Measurements from ENCODE around the gene COL23A1.

Gene COL23A1

DNA sequence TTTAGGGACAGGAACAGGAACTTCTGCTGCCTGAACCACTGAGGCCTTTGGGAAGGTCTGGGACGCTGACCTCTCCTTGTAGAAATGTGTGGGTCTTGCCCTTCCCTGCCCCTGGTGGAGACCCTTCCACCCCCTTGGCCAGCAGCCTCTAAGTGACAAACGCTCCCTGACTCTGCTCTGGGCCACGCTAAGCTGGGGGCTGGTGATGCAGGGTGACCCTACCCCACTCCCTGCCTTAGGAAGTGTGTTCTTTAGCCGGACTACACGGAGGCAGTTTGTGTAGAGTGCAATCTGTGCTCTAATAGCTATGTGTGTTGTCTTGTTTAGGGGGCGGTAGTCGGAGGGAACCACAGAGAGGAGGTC is 123.0 kb downstream of the COL23A1 start:
- no peak overlapping the region for H3K4me3 ChIP-seq (ENCODE audit: low read length)
- H3K27me3 ChIP-seq (ENCODE audit: control insufficient read depth, insufficient read depth, low read length) = no peaks in the 10 kb centered on the region
- no peaks in the 10 kb centered on the region for H3K9me3 ChIP-seq (ENCODE audit: control insufficient read depth, low read depth, low read length)
- H3K9ac ChIP-seq (ENCODE audit: low read length) = no peak overlapping the region
- H3K36me3 ChIP-seq (ENCODE audit: control insufficient read depth, low read depth, low read length) = no peaks in the 10 kb centered on the region
- peaks cover 16% of the 10 kb centered on the region for H3K4me1 ChIP-seq (ENCODE audit: control insufficient read depth, low read depth, low read length)
- H3K27ac ChIP-seq (ENCODE audit: low read length) = no peak overlapping the region

DNA sequence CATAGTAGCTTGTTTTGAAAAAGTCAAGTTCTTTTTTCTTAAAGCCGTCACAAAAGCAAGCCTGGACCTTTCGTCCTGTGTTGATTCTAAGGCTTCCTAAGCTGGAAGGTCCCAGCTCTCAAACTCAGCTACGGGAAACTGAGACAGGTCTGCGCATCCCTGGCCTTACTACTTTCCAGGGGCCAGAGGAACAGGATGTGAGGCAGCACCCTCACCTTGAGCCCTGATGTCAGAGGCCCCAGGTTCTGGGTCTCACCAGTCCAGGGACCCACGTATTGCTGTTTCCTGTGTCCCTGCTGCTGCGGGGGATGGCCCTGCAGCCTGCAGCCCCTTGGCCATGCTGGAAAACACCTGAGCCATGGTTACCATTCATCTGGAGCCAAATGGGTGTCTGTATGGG is 123.9 kb downstream of the COL23A1 start:
- Histone ChIP-seq H3K27ac (ENCODE audit: low read length) (no peak overlapping the region), H3K27me3 (ENCODE audit: control insufficient read depth, insufficient read depth, low read length) (no peaks in the 10 kb centered on the region), H3K9me3 (ENCODE audit: control insufficient read depth, low read depth, low read length) (no peaks in the 10 kb centered on the region), H3K4me1 (ENCODE audit: control insufficient read depth, low read depth, low read length) (peaks cover 24% of the 10 kb centered on the region), H3K36me3 (ENCODE audit: control insufficient read depth, low read depth, low read length) (no peaks in the 10 kb centered on the region), H3K4me3 (ENCODE audit: low read length) (no peak overlapping the region), H3K9ac (ENCODE audit: low read length) (no peak overlapping the region)

DNA sequence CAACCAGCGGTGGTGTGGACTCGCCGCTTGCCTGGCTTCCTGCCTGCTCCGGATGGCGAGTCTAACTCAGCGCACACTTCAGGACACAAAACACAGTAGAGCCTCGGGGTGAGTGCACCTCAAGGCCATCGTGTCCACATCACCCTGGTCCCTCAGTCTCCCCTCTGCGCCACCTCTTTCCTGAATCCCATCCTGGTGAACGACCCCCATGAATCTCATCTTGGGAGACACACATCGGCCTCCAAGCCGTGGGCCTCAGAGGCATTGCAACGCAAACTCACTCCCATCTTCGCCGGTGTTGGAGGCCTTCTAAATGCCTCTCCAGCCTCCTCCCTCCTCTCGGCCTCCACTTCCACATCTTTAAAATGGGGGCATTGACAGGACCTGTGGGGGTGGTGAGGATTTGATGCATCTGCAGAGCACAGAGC is 124.3 kb downstream of the COL23A1 start:
- H3K27ac ChIP-seq (ENCODE audit: low read length) = no peak overlapping the region
- H3K36me3 ChIP-seq (ENCODE audit: control insufficient read depth, low read depth, low read length) = no peaks in the 10 kb centered on the region
- H3K27me3 ChIP-seq (ENCODE audit: control insufficient read depth, insufficient read depth, low read length) = no peaks in the 10 kb centered on the region
- no peak overlapping the region for H3K4me3 ChIP-seq (ENCODE audit: low read length)
- no peak overlapping the region for H3K9ac ChIP-seq (ENCODE audit: low read length)
- H3K4me1 ChIP-seq (ENCODE audit: control insufficient read depth, low read depth, low read length) = peaks cover 26% of the 10 kb centered on the region
- no peaks in the 10 kb centered on the region for H3K9me3 ChIP-seq (ENCODE audit: control insufficient read depth, low read depth, low read length)

DNA sequence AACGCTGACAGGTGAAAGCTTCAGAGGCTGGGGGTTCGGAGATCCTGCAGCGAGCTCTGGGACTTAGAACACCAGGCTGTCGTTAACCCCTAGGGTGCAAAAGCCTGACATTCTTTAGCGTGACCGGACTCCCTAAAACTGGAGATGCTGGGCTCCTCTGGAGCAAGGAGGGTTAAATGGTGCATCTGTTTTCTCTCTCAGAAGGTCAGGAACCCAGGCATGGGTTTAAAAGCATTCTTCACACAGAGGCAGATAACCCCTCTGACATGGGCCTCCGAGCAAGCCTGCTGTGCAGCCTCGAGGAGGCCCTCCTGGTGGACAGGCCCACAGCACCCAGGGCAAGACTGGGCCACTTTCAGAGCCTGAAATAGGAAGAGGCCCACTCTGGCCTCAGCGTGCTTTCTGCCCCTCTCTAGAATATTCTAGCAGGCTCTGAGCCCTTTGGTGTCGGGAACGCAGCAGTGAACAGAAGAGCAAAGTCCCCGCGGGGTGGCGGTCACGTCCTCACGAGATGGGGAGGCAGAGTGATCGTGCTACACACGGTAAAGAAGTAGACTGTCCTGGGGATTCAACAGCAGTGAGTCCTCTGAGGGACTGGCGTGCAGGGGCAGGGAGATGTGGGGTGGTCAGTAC is 124.8 kb downstream of the COL23A1 start:
- no peaks in the 10 kb centered on the region for H3K27me3 ChIP-seq (ENCODE audit: control insufficient read depth, insufficient read depth, low read length)
- H3K36me3 ChIP-seq (ENCODE audit: control insufficient read depth, low read depth, low read length) = no peaks in the 10 kb centered on the region
- no peak overlapping the region for H3K27ac ChIP-seq (ENCODE audit: low read length)
- H3K4me3 ChIP-seq (ENCODE audit: low read length) = no peak overlapping the region
- no peaks in the 10 kb centered on the region for H3K9me3 ChIP-seq (ENCODE audit: control insufficient read depth, low read depth, low read length)
- H3K4me1 ChIP-seq (ENCODE audit: control insufficient read depth, low read depth, low read length) = peaks cover 26% of the 10 kb centered on the region
- no peak overlapping the region for H3K9ac ChIP-seq (ENCODE audit: low read length)

DNA sequence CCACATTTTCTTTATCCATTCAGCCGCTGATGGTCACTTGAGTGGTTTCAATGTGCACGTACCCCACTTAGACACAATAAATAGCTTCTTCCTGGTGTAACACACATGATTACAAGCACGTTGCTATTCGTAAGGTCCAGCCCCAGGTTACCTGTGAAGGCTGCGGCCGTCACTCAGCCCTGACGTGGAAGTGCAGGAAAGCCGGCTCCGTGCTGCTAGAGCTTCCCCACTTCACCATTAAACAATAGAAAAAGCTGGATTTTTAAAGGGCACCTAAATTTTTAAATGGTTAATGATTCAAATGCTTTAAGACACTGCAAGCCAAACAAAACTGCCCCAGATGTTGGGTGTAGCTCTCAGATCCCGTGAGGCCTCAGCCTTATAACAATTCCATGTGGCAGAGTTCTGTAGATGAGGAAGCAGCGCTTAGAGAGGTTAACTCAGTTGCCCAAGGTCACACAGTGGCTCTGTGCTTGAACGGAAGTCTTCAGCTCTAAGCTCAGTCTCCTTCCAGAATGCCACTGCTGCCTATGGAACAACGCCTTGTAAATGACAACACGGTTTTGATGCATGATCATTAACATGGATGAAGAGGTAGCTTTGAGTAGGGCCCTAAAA is 125.7 kb downstream of the COL23A1 start:
- no peaks in the 10 kb centered on the region for H3K27me3 ChIP-seq (ENCODE audit: control insufficient read depth, insufficient read depth, low read length)
- H3K4me1 ChIP-seq (ENCODE audit: control insufficient read depth, low read depth, low read length) = peaks cover 26% of the 10 kb centered on the region
- no peaks in the 10 kb centered on the region for H3K9me3 ChIP-seq (ENCODE audit: control insufficient read depth, low read depth, low read length)
- H3K4me3 ChIP-seq (ENCODE audit: low read length) = no peak overlapping the region
- H3K36me3 ChIP-seq (ENCODE audit: control insufficient read depth, low read depth, low read length) = no peaks in the 10 kb centered on the region
- no peak overlapping the region for H3K27ac ChIP-seq (ENCODE audit: low read length)
- H3K9ac ChIP-seq (ENCODE audit: low read length) = no peak overlapping the region

DNA sequence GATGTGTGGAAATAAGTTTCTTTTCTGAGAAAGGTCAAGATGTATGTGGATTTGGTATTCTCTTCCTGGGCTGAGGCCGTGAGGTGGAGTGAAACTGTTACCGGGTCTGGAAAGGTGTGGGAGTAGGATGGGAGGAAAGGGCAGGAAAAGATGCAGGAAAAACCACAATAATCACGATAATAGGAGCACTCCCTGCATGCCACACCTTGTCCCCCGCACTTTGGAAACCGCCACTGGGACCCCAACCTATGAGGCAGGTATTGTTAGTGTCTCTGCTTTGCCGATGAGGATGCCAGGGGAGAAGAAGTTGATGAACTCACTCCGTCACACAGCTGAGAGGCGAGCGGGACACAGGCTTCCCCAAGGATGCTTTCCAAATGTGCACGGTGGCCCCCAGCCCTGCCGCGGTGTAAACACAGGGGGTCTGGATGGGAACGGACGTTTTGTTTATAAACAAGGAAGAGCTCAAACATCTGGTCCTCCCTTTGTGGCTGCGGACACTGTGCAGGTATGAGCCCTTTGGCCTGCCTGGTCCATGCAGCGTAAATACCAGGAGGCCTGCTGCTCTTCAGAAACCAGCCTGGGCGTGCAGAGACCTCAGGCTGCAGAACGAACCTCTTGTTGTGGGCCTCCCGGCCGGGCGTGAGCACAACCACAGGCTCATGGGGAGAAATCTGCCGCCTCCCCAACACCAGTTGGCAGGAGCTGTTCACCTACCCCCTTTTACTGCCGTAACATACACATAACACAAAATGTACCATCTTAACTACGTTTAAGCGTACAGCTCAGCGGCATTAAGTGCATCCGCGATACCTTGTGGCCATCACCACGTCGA is 126.7 kb downstream of the COL23A1 start:
- no peaks in the 10 kb centered on the region for H3K27me3 ChIP-seq (ENCODE audit: control insufficient read depth, insufficient read depth, low read length)

DNA sequence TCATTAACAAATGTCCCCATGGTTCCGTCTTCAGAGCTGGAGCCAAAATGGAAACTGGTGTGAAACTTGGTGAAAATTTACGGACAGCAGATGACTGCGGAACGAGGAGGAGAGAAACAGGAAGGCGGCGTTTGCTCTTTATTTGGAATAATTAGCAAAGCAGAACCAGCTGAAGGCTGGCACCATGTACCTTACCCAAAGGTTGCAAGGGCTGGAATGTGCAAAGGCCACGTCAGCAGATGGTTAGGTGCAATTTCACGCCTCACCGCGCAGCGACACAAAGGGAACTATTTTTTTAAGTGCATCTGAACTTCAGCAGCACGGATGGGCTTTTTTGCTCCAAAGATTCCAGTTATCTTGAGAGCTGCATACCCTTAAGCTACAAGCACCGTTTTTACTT is 127.4 kb downstream of the COL23A1 start:
- Histone ChIP-seq H3K27ac (ENCODE audit: low read length) (peak overlapping the region; percentile 37), H3K27me3 (ENCODE audit: control insufficient read depth, insufficient read depth, low read length) (no peaks in the 10 kb centered on the region), H3K4me1 (ENCODE audit: control insufficient read depth, low read depth, low read length) (peaks cover 26% of the 10 kb centered on the region), H3K36me3 (ENCODE audit: control insufficient read depth, low read depth, low read length) (no peaks in the 10 kb centered on the region), H3K9ac (ENCODE audit: low read length) (no peak overlapping the region), H3K4me3 (ENCODE audit: low read length) (no peak overlapping the region), H3K9me3 (ENCODE audit: control insufficient read depth, low read depth, low read length) (no peaks in the 10 kb centered on the region)

More for the DNA sequence above, 126.7 kb downstream of the COL23A1 start:
- Histone ChIP-seq H3K27ac (ENCODE audit: low read length) (no peak overlapping the region), H3K9me3 (ENCODE audit: control insufficient read depth, low read depth, low read length) (no peaks in the 10 kb centered on the region), H3K36me3 (ENCODE audit: control insufficient read depth, low read depth, low read length) (no peaks in the 10 kb centered on the region), H3K4me1 (ENCODE audit: control insufficient read depth, low read depth, low read length) (peaks cover 26% of the 10 kb centered on the region), H3K9ac (ENCODE audit: low read length) (no peak overlapping the region), H3K4me3 (ENCODE audit: low read length) (no peak overlapping the region)

DNA sequence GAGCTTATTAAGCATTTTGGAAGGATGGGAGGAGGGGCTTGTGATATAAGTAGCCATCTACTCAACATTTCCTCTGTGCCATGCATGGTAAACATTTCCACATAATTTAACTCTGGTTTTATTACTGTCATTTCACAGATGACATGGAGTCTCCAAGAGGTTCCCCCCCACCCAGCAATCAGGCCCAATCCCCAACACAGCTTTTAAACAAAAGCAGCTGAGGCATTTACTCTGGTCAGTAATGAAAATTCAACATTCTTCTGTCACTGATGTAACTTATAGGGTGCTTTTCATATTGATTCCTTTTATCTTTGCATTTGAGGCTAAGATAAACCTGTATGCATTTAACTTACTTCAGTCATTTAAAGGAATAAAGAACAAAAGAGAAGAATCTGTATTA is 128.1 kb downstream of the COL23A1 start:
- H3K27me3 ChIP-seq (ENCODE audit: control insufficient read depth, insufficient read depth, low read length) = no peaks in the 10 kb centered on the region
- H3K4me3 ChIP-seq (ENCODE audit: low read length) = no peak overlapping the region
- H3K27ac ChIP-seq (ENCODE audit: low read length) = no peak overlapping the region
- H3K9ac ChIP-seq (ENCODE audit: low read length) = no peak overlapping the region
- peaks cover 26% of the 10 kb centered on the region for H3K4me1 ChIP-seq (ENCODE audit: control insufficient read depth, low read depth, low read length)
- H3K36me3 ChIP-seq (ENCODE audit: control insufficient read depth, low read depth, low read length) = no peaks in the 10 kb centered on the region
- H3K9me3 ChIP-seq (ENCODE audit: control insufficient read depth, low read depth, low read length) = no peaks in the 10 kb centered on the region

DNA sequence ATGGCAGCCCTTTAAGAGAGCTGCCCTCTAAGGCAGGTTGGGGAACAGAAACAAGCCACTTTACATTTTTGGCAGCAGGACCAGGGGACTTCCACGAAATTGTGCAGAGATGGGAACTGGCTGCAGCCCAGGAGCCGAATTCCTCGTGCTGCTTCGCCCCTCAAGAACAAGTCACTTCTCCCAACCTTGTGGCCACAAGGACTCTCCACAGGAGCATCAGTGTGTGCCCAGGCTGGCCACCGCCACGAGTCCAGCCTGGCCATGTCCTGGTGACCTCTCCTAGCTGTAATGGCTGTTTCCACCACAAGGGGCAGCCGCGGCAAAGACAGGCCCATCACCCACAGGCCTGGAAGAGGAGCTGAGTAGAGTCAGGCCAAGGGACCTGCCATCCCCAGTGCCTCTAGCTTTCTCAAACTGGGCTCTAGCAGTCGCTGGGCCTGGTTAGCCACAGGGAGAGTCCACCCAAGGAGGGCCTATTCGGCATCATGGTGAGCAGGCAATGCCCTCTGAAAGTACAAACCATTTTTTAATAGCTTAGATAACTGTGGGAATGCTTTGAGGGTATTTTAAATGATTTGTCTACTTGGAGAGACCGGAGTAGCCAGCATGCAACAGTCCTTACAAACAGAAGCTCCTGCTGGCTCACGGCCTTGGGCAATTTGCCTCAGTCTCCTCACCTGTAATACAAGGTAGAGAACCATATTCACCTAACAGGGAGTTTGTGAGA is 129.0 kb downstream of the COL23A1 start:
- Histone ChIP-seq H3K9ac (ENCODE audit: low read length) (no peak overlapping the region), H3K27me3 (ENCODE audit: control insufficient read depth, insufficient read depth, low read length) (no peaks in the 10 kb centered on the region), H3K27ac (ENCODE audit: low read length) (no peak overlapping the region), H3K4me3 (ENCODE audit: low read length) (no peak overlapping the region), H3K36me3 (ENCODE audit: control insufficient read depth, low read depth, low read length) (no peaks in the 10 kb centered on the region), H3K9me3 (ENCODE audit: control insufficient read depth, low read depth, low read length) (no peaks in the 10 kb centered on the region), H3K4me1 (ENCODE audit: control insufficient read depth, low read depth, low read length) (peaks cover 26% of the 10 kb centered on the region)

DNA sequence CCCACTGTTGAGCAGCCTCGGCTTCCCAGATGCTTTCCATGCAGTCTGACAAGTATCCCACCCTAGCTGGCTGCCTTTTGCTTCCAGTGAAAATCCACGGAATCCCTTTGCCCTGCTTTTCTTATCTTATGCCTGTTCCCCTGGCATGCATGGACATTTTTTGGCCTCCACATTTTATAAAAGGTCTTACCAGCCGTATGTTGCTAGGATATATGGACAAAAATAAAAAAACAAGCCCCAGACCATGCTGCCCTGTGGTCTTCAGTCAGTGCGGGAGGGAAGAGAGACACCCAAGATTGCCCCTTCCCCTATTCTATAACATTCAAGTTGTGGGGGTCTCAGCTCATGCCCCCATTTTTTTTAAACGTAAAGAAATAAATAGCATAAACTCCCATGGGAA is 129.6 kb downstream of the COL23A1 start:
- Histone ChIP-seq H3K9me3 (ENCODE audit: control insufficient read depth, low read depth, low read length) (no peaks in the 10 kb centered on the region), H3K9ac (ENCODE audit: low read length) (no peak overlapping the region), H3K36me3 (ENCODE audit: control insufficient read depth, low read depth, low read length) (no peaks in the 10 kb centered on the region), H3K4me3 (ENCODE audit: low read length) (no peak overlapping the region), H3K4me1 (ENCODE audit: control insufficient read depth, low read depth, low read length) (peaks cover 26% of the 10 kb centered on the region), H3K27ac (ENCODE audit: low read length) (no peak overlapping the region), H3K27me3 (ENCODE audit: control insufficient read depth, insufficient read depth, low read length) (no peaks in the 10 kb centered on the region)

DNA sequence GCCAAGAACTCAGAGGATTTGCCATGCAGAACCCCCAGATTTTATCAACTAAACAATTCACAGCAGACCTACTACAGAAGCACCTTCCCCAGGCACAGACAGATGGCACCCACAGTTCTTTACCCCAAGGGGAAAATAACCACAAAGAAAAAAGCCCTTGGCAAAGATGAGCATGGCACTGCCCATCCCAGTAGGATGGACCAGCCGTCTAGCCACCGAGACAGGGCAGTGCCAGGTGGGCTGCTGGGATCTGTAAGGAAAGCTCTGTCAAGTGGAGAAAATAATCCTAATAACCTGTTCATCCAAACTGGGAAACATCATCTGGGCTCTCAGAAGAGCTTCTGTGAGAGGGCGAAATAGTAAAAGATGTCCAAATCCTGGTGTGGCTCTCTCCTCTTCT is 130.0 kb downstream of the COL23A1 start:
- peaks cover 26% of the 10 kb centered on the region for H3K4me1 ChIP-seq (ENCODE audit: control insufficient read depth, low read depth, low read length)
- no peaks in the 10 kb centered on the region for H3K27me3 ChIP-seq (ENCODE audit: control insufficient read depth, insufficient read depth, low read length)
- H3K9ac ChIP-seq (ENCODE audit: low read length) = no peak overlapping the region
- H3K27ac ChIP-seq (ENCODE audit: low read length) = no peak overlapping the region
- H3K4me3 ChIP-seq (ENCODE audit: low read length) = no peak overlapping the region
- no peaks in the 10 kb centered on the region for H3K9me3 ChIP-seq (ENCODE audit: control insufficient read depth, low read depth, low read length)
- no peaks in the 10 kb centered on the region for H3K36me3 ChIP-seq (ENCODE audit: control insufficient read depth, low read depth, low read length)
